Nephron (organoid): ENCODE results near the gene LIPC.

Experiments
- H3K27ac Mint-ChIP-seq, 3 experiments: 2 replicates each; pipeline ENCODE4 v1.8.0; 2020; ENCODE audit warnings: mixed read lengths in 3 of 3, mild to moderate bottlenecking in 2 of 3, moderate library complexity in 1 of 3
- H3K27me3 Mint-ChIP-seq: 2 replicates; pipeline ENCODE4 v1.8.0; 2021; ENCODE audit warnings: low read depth, mild to moderate bottlenecking, moderate library complexity, mixed read lengths
- H3K36me3 Mint-ChIP-seq: 2 replicates; pipeline ENCODE4 v1.8.0; 2020; ENCODE audit warnings: low read depth, mixed read lengths
- H3K4me1 Mint-ChIP-seq: 2 replicates; pipeline ENCODE4 v1.8.0; 2020; ENCODE audit warnings: mixed read lengths
- H3K4me3 Mint-ChIP-seq, 3 experiments: 2 replicates each; pipeline ENCODE4 v1.8.0; 2020; ENCODE audit warnings: mild to moderate bottlenecking in 3 of 3, mixed read lengths in 3 of 3, moderate library complexity in 2 of 3
- H3K9me3 Mint-ChIP-seq: 2 replicates; pipeline ENCODE4 v1.8.0; 2020; ENCODE audit warnings: mixed read lengths
- TF ChIP-seq, protein P1 (sequence below), 3 experiments: fragments of 200-600 bp; sonication (generic); IDR thresholded peaks; one replicate each; pipeline ENCODE4 v1.5.0; 2021; ENCODE audit warnings: antibody characterized with exemption in 3 of 3; ENCODE audit not compliant: unreplicated experiment in 3 of 3

LIPC gene

DNA sequence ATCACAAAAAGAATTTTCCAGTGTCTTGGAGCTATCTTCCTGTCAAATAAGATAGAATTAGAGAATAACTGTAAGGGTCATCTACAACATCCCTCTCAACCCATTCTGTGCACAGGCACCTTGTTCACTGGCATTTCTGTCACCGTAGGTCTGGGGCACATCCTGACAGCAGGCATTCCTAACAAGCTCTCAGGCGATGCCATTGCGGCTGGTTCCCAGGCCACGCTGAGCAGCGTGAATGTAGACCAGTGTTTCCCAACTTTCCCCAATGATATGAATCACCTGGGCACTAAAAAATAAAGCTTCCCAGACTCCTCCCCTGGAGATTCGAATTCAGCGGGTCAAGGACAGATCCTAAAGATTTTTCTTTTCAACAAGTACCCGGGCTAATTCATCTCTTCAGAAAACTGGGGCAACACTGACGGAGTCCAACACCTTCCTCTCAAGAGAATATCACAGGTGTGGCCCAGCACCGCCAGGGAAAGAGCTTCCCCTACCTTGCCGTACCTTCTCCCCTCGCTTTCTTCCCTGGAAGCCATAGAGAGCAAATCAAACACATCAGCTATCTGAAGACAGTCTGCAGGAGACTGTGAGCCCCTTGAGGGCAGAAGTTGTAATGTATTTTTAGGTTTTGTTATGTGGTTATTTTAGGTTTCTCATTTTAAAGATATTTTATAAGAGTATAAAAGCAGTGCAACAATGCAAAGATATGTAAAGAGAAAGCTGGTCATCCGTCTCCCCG lies 143.4 kb downstream of the LIPC start:
- H3K27me3 Mint-ChIP-seq = no peaks in the 10 kb centered on the region
- no peaks in the 10 kb centered on the region for H3K36me3 Mint-ChIP-seq
- no peak overlapping the region for H3K4me3 Mint-ChIP-seq
- TF ChIP-seq, protein P1, sequence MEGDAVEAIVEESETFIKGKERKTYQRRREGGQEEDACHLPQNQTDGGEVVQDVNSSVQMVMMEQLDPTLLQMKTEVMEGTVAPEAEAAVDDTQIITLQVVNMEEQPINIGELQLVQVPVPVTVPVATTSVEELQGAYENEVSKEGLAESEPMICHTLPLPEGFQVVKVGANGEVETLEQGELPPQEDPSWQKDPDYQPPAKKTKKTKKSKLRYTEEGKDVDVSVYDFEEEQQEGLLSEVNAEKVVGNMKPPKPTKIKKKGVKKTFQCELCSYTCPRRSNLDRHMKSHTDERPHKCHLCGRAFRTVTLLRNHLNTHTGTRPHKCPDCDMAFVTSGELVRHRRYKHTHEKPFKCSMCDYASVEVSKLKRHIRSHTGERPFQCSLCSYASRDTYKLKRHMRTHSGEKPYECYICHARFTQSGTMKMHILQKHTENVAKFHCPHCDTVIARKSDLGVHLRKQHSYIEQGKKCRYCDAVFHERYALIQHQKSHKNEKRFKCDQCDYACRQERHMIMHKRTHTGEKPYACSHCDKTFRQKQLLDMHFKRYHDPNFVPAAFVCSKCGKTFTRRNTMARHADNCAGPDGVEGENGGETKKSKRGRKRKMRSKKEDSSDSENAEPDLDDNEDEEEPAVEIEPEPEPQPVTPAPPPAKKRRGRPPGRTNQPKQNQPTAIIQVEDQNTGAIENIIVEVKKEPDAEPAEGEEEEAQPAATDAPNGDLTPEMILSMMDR (IDR thresholded peaks at IDR 0.05; ENCODE audit: unreplicated experiment in 3 of 3) = no peak
- H3K9me3 Mint-ChIP-seq = no peaks in the 10 kb centered on the region
- no peaks in the 10 kb centered on the region for H3K4me1 Mint-ChIP-seq
- H3K27ac Mint-ChIP-seq = no peak overlapping the region

GRCh38 chr15:58576657-58577056 lies 144.9 kb downstream of the LIPC start:
- TF ChIP-seq, protein P1 (IDR thresholded peaks at IDR 0.05; ENCODE audit: unreplicated experiment in 3 of 3) = no peak
- Mint-ChIP-seq H3K9me3 (no peaks in the 10 kb centered on the region), H3K27ac (no peak overlapping the region), H3K27me3 (no peaks in the 10 kb centered on the region), H3K4me3 (no peak overlapping the region), H3K4me1 (no peaks in the 10 kb centered on the region), H3K36me3 (no peaks in the 10 kb centered on the region)

- H3K27ac Mint-ChIP-seq = no peak overlapping the region
- TF ChIP-seq, protein P1 (IDR thresholded peaks at IDR 0.05; ENCODE audit: unreplicated experiment in 3 of 3) = no peak
- no peaks in the 10 kb centered on the region for H3K27me3 Mint-ChIP-seq
- H3K4me3 Mint-ChIP-seq = no peak overlapping the region
- H3K9me3 Mint-ChIP-seq = peaks cover 22% of the 10 kb centered on the region
- peaks cover 5% of the 10 kb centered on the region for H3K36me3 Mint-ChIP-seq
- H3K4me1 Mint-ChIP-seq = peaks cover 8% of the 10 kb centered on the region
Measured at GRCh38 chr15:58582160-58582559, 150.4 kb downstream of the LIPC start.

- peaks cover 22% of the 10 kb centered on the region for H3K9me3 Mint-ChIP-seq
- H3K4me1 Mint-ChIP-seq = peaks cover 8% of the 10 kb centered on the region
- H3K27ac Mint-ChIP-seq = no peak overlapping the region
- no peaks in the 10 kb centered on the region for H3K27me3 Mint-ChIP-seq
- TF ChIP-seq, protein P1 (IDR thresholded peaks at IDR 0.05; ENCODE audit: unreplicated experiment in 3 of 3) = no peak
- H3K4me3 Mint-ChIP-seq = no peak overlapping the region
- H3K36me3 Mint-ChIP-seq = peaks cover 5% of the 10 kb centered on the region
Measured at GRCh38 chr15:58583171-58583908, 151.5 kb downstream of the LIPC start.

- H3K4me1 Mint-ChIP-seq = peaks cover 8% of the 10 kb centered on the region
- H3K27me3 Mint-ChIP-seq = no peaks in the 10 kb centered on the region
- TF ChIP-seq, protein P1 (IDR thresholded peaks at IDR 0.05; ENCODE audit: unreplicated experiment in 3 of 3) = no peak
- no peak overlapping the region for H3K4me3 Mint-ChIP-seq
- peak overlapping the region in 1 of 3 experiments; percentile 94 for H3K27ac Mint-ChIP-seq
- H3K9me3 Mint-ChIP-seq = peaks cover 22% of the 10 kb centered on the region
- peaks cover 5% of the 10 kb centered on the region for H3K36me3 Mint-ChIP-seq
Measured at GRCh38 chr15:58584789-58585461, 153.1 kb downstream of the LIPC start.
